Left ventricle myocardium inferior (tissue), 1 donor: ENCODE measurements around the gene CANT1. TPM values are rescaled to one million over a fixed set of nuclear protein-coding genes. Genes with fewer than 3 reads are reported as not detected.

Experiments
- DNase-seq: peaks from one replicate; pipeline ENCODE4 v3.0.0-alpha.2; 2020
- H3K27ac ChIP-seq: fragments of 200-600 bp; replicated peaks from 2 replicates; pipeline ENCODE4 v1.8.0; 2021
- H3K27me3 ChIP-seq: fragments of 200-600 bp; 2 replicates; pipeline ENCODE4 v1.8.0; 2021; ENCODE audit warnings: low read depth
- H3K36me3 ChIP-seq: fragments of 200-600 bp; 2 replicates; pipeline ENCODE4 v1.8.0; 2021
- H3K4me1 ChIP-seq: fragments of 200-600 bp; 2 replicates; pipeline ENCODE4 v1.8.0; 2021
- H3K4me3 ChIP-seq: fragments of 200-600 bp; 2 replicates; pipeline ENCODE4 v1.8.0; 2021; ENCODE audit warnings: mild to moderate bottlenecking, moderate library complexity
- H3K9me3 ChIP-seq: fragments of 200-600 bp; replicated peaks from 2 replicates; pipeline ENCODE4 v1.8.0; 2021
- intact Hi-C: fragments of 100-400 bp; cut with micrococcal nuclease; formaldehyde crosslinking; loops from one replicate; pipeline ENCODE4 v1.11.0; 2022
- total RNA-seq: library from RNA; stranded (reverse); fragmentation: NEBNext Ultra II Directional; extraction: Animal tissue kit (Norgen Biotek cat#: 25700); gene quantifications from one replicate; pipeline ENCODE4 v1.2.1, GENCODE V29; 2021
- TF ChIP-seq, protein P1 (sequence below): fragments of 200-600 bp; IDR thresholded peaks from 2 replicates; pipeline ENCODE4 v1.8.0; 2021; ENCODE audit warnings: antibody characterized with exemption, mild to moderate bottlenecking, borderline replicate concordance
- donor health status: DM: no; HTN: yes; CAD: no; lungs with severe emphysema.

CANT1 gene
- total RNA-seq, 1 donor from 2014 or later: 24.2 TPM

GRCh38 chr17:79042421-79043190 lies 33.0 kb upstream of the CANT1 start:
- Histone ChIP-seq H3K9me3 (no peaks in the 10 kb centered on the region), H3K4me3 (no peak overlapping the region), H3K36me3 (peaks cover 13% of the 10 kb centered on the region), H3K4me1 (peaks cover 53% of the 10 kb centered on the region), H3K27me3 (no peaks in the 10 kb centered on the region), H3K27ac (no peak overlapping the region)
- TF ChIP-seq, protein P1, sequence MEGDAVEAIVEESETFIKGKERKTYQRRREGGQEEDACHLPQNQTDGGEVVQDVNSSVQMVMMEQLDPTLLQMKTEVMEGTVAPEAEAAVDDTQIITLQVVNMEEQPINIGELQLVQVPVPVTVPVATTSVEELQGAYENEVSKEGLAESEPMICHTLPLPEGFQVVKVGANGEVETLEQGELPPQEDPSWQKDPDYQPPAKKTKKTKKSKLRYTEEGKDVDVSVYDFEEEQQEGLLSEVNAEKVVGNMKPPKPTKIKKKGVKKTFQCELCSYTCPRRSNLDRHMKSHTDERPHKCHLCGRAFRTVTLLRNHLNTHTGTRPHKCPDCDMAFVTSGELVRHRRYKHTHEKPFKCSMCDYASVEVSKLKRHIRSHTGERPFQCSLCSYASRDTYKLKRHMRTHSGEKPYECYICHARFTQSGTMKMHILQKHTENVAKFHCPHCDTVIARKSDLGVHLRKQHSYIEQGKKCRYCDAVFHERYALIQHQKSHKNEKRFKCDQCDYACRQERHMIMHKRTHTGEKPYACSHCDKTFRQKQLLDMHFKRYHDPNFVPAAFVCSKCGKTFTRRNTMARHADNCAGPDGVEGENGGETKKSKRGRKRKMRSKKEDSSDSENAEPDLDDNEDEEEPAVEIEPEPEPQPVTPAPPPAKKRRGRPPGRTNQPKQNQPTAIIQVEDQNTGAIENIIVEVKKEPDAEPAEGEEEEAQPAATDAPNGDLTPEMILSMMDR: peak; percentile 88
- intact Hi-C loops: no loop called here
- DNase-seq: peak; percentile 69

DNA sequence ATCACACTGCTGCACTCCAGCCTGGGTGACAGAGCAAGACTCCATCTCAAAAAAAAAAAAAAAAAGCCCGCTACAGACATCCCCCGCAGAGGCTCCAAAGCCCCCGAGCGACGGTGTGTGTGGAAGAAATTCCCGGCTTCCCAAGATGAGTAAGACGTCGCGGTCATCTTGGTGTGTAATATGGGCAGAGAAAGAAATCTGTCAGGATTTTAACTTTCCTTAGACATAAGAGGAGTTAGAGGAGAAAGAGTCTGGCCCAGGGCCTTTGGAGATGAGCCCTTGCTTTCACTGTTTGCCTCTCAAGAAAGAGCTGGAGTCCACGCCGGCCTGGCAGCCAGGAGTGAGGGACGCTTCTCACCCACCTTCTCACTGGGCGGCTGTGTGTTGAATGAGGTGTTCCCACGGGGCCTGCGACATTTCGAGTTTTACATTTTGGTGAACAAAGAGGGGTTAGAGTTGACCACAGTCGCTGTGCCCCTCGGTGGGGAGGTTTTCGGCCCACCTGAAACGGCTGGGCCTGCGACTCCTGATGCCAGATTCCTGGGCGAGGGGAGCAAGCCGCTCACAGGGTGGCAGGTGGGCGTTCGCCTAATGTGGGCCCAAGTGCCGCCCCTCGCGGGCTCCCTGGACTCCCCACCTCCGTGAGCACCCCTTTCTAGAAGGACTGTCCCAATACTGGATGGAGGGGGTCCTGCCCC lies 32.3 kb upstream of the CANT1 start:
- intact Hi-C loops: no loop called here
- DNase-seq: no peak
- TF ChIP-seq, protein P1: no peak
- H3K4me3 ChIP-seq: no peak overlapping the region
- no peak overlapping the region for H3K27ac ChIP-seq
- peaks cover 5% of the 10 kb centered on the region for H3K36me3 ChIP-seq
- peaks cover 52% of the 10 kb centered on the region for H3K4me1 ChIP-seq
- H3K9me3 ChIP-seq: no peaks in the 10 kb centered on the region
- H3K27me3 ChIP-seq: no peaks in the 10 kb centered on the region

DNA sequence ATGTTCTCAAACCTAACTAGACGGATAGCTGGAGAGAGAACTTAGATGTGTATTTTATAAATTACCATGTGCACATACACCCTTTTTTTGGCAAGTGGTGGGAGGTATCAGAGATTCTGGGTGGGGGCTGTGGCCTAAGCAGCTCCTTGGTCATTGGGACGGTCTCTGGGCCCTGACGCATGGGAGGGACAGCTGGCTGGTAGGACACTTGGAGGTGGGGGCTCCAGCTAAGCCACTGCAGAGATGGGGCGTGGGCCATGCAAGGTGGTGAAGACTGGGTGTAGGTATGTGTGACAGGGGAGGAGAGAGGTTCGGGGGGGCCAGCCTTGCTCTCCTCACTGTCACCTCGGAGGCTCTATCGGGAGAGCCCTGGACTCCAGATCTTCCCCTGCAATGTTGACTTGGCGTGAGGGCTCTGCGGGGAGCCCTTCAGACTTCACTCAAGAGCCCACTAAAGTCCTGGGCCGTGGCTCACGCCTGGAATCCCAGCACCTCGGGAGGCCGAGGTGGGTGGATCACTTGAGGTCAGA lies 31.5 kb upstream of the CANT1 start:
- TF ChIP-seq, protein P1: no peak
- Histone ChIP-seq H3K4me1 (peaks cover 52% of the 10 kb centered on the region), H3K9me3 (no peaks in the 10 kb centered on the region), H3K27ac (no peak overlapping the region), H3K36me3 (peaks cover 4% of the 10 kb centered on the region), H3K27me3 (no peaks in the 10 kb centered on the region), H3K4me3 (no peak overlapping the region)
- DNase-seq: no peak
- intact Hi-C loops: no loop called here

DNA sequence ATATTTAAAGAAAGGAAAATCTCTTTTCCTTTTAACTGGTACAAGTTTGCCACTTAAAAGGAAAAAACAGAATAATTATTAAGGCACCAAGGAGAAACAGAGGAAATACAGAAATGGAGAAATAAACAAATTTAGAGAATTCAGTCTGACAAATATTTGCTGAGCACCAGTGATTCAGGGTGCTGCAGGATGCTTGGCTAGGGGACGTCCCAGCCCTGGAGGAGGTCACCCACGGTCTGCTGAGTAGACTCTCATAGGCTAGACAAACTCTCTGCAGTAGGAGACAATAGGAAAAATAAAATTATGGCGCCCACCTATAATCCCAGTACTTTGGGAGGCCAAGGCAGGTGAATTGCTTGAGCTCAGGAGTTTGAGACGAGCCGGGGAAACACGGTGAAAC lies 30.3 kb upstream of the CANT1 start:
- peaks cover 51% of the 10 kb centered on the region for H3K4me1 ChIP-seq
- H3K36me3 ChIP-seq: peaks cover 4% of the 10 kb centered on the region
- TF ChIP-seq, protein P1: no peak
- DNase-seq: no peak
- intact Hi-C loops: no loop called here
- H3K9me3 ChIP-seq: no peaks in the 10 kb centered on the region
- no peak overlapping the region for H3K27ac ChIP-seq
- no peaks in the 10 kb centered on the region for H3K27me3 ChIP-seq
- no peak overlapping the region for H3K4me3 ChIP-seq

- Histone ChIP-seq H3K4me1 (peaks cover 58% of the 10 kb centered on the region), H3K27ac (peak overlapping the region; percentile 12), H3K9me3 (no peaks in the 10 kb centered on the region), H3K36me3 (peaks cover 4% of the 10 kb centered on the region), H3K4me3 (no peak overlapping the region), H3K27me3 (no peaks in the 10 kb centered on the region)
- intact Hi-C loops: no loop called here
- TF ChIP-seq, protein P1: no peak
- DNase-seq: no peak
Observed at GRCh38 chr17:79039171-79039570, 29.6 kb upstream of the CANT1 start.
